ENCODE results near the gene COL24A1. TPM values are rescaled to one million over a fixed set of nuclear protein-coding genes. Genes with fewer than 3 reads are reported as not detected.

The COL24A1 gene
- total RNA-seq, 3 donors from 2014 or later: 0.33 to 1.3 (median 0.48) TPM

GRCh38 chr1:86068271-86068721 is 88.3 kb downstream of the COL24A1 start:
- no peak for DNase-seq (ENCODE audit: low spot score in 2 of 2)
- Histone ChIP-seq H3K9me3 (no peaks in the 10 kb centered on the region), H3K36me3 (no peaks in the 10 kb centered on the region), H3K27me3 (no peaks in the 10 kb centered on the region), H3K4me3 (no peak overlapping the region), H3K27ac (no peak overlapping the region), H3K4me1 (no peaks in the 10 kb centered on the region)
- intact Hi-C loops (cut with DNase I; ENCODE audit: low total_unique reads): no loop called here
- TF ChIP-seq POLR2AphosphoS5 (IDR thresholded peaks at IDR 0.05) (no peak), CTCF (IDR thresholded peaks at IDR 0.05) (no peak), POLR2A (IDR thresholded peaks at IDR 0.05) (no peak)

GRCh38 chr1:86067626-86068025 is 88.9 kb downstream of the COL24A1 start:
- DNase-seq (ENCODE audit: low spot score in 2 of 2): no peak
- intact Hi-C loops (cut with DNase I; ENCODE audit: low total_unique reads): no loop called here
- Histone ChIP-seq H3K27ac (no peak overlapping the region), H3K36me3 (no peaks in the 10 kb centered on the region), H3K27me3 (no peaks in the 10 kb centered on the region), H3K4me3 (no peak overlapping the region), H3K4me1 (no peaks in the 10 kb centered on the region), H3K9me3 (no peaks in the 10 kb centered on the region)
- TF ChIP-seq POLR2AphosphoS5 (IDR thresholded peaks at IDR 0.05) (no peak), POLR2A (IDR thresholded peaks at IDR 0.05) (no peak), CTCF (IDR thresholded peaks at IDR 0.05) (no peak)

- Histone ChIP-seq H3K36me3 (no peaks in the 10 kb centered on the region), H3K9me3 (no peaks in the 10 kb centered on the region), H3K4me3 (no peak overlapping the region), H3K27me3 (no peaks in the 10 kb centered on the region), H3K4me1 (no peaks in the 10 kb centered on the region), H3K27ac (no peak overlapping the region)
- no peak for DNase-seq (ENCODE audit: low spot score in 2 of 2)
- TF ChIP-seq POLR2A (IDR thresholded peaks at IDR 0.05): no peak
- TF ChIP-seq POLR2AphosphoS5 (IDR thresholded peaks at IDR 0.05): no peak
- no peak for TF ChIP-seq CTCF (IDR thresholded peaks at IDR 0.05)
- intact Hi-C loops (cut with DNase I; ENCODE audit: low total_unique reads): no loop called here
These were observed 91.7 kb downstream of the COL24A1 start for GRCh38 chr1:86064899-86065298.

GRCh38 chr1:86063721-86064120 is 92.9 kb downstream of the COL24A1 start:
- TF ChIP-seq POLR2AphosphoS5 (IDR thresholded peaks at IDR 0.05): no peak
- TF ChIP-seq CTCF (IDR thresholded peaks at IDR 0.05): no peak
- no peak for TF ChIP-seq POLR2A (IDR thresholded peaks at IDR 0.05)
- Histone ChIP-seq H3K27ac (no peak overlapping the region), H3K4me3 (no peak overlapping the region), H3K27me3 (no peaks in the 10 kb centered on the region), H3K9me3 (no peaks in the 10 kb centered on the region), H3K36me3 (no peaks in the 10 kb centered on the region), H3K4me1 (no peaks in the 10 kb centered on the region)
- no peak for DNase-seq (ENCODE audit: low spot score in 2 of 2)
- intact Hi-C loops (cut with DNase I; ENCODE audit: low total_unique reads): no loop called here

- intact Hi-C loops (cut with DNase I; ENCODE audit: low total_unique reads): no loop called here
- Histone ChIP-seq H3K36me3 (no peaks in the 10 kb centered on the region), H3K9me3 (no peaks in the 10 kb centered on the region), H3K27ac (no peak overlapping the region), H3K4me1 (no peaks in the 10 kb centered on the region), H3K4me3 (no peak overlapping the region), H3K27me3 (no peaks in the 10 kb centered on the region)
- TF ChIP-seq POLR2A (IDR thresholded peaks at IDR 0.05): no peak
- TF ChIP-seq CTCF (IDR thresholded peaks at IDR 0.05): no peak
- no peak for DNase-seq (ENCODE audit: low spot score in 2 of 2)
These were observed 94.1 kb downstream of the COL24A1 start for GRCh38 chr1:86062453-86062852.

Data from breast epithelium (tissue), 4 donors.